ENCODE measurements around the gene MINDY4B. TPM values are rescaled to one million over a fixed set of nuclear protein-coding genes. Genes with fewer than 3 reads are reported as not detected.

MINDY4B gene
- total RNA-seq, 1 donor from 2014 or later, result not detected

DNA sequence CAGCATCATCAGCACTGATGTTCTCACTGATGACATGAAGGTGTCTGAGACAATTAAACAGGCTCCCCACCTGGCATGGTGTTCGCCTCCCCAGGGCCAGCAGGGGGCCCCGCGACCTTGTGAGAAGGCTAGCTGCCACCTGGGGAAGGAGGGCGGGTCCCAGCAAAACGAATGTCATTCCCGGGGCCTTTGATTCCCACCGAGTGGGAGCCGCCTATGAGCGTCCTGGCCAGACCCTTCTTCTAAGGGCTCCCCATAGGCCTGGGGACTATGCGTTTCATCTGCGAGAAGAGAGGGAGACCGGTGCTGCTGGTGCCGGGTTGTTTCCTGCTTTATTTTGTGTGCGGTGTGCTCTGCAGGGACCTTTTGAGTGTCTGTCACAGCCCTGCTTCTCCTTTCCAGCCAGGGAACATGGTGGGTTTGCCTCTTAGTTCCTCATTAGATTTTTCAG is 20.5 kb upstream of the MINDY4B start:
- no peaks in the 10 kb centered on the region for H3K4me1 Mint-ChIP-seq (ENCODE audit: low read depth, unreplicated experiment)
- H3K27me3 Mint-ChIP-seq (ENCODE audit: unreplicated experiment), result no peaks in the 10 kb centered on the region
- H3K27ac Mint-ChIP-seq (ENCODE audit: unreplicated experiment), result no peak overlapping the region
- H3K9me3 Mint-ChIP-seq (ENCODE audit: unreplicated experiment), result peaks cover 2% of the 10 kb centered on the region
- peak; percentile 65 for DNase-seq
- H3K4me3 Mint-ChIP-seq (ENCODE audit: unreplicated experiment), result no peak overlapping the region
- H3K36me3 Mint-ChIP-seq (ENCODE audit: unreplicated experiment), result no peaks in the 10 kb centered on the region
- TF ChIP-seq CTCF (IDR thresholded peaks at IDR 0.05; ENCODE audit: partially characterized antibody, unreplicated experiment), result peak; percentile 41

DNA sequence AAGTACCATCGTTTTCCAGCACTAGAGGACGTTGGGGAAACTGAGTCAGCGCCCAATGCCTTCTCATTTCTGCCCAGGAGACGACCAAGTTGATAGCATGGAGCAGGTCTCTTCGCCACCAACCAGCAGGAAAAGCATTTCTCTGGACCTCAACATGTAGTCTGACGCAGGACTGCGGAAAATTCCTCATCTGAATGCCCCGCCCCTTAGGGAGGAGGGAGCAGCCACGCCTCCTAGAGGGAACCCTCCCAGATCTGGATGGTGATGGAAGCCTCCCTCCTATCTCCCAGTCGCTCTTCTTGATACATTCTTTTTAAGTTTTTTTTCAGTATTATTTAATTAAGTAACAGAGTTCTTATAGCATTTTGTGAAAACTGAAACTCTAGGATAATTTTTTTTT is 17.4 kb upstream of the MINDY4B start:
- no peaks in the 10 kb centered on the region for H3K4me1 Mint-ChIP-seq (ENCODE audit: low read depth, unreplicated experiment)
- no peaks in the 10 kb centered on the region for H3K36me3 Mint-ChIP-seq (ENCODE audit: unreplicated experiment)
- H3K27me3 Mint-ChIP-seq (ENCODE audit: unreplicated experiment), result no peaks in the 10 kb centered on the region
- H3K4me3 Mint-ChIP-seq (ENCODE audit: unreplicated experiment), result no peak overlapping the region
- peak; percentile 31 for DNase-seq
- H3K27ac Mint-ChIP-seq (ENCODE audit: unreplicated experiment), result no peak overlapping the region
- TF ChIP-seq CTCF (IDR thresholded peaks at IDR 0.05; ENCODE audit: partially characterized antibody, unreplicated experiment), result no peak
- H3K9me3 Mint-ChIP-seq (ENCODE audit: unreplicated experiment), result no peaks in the 10 kb centered on the region

GRCh38 chr3:150921209-150921608 is 16.0 kb upstream of the MINDY4B start:
- no peaks in the 10 kb centered on the region for H3K36me3 Mint-ChIP-seq (ENCODE audit: unreplicated experiment)
- TF ChIP-seq CTCF (IDR thresholded peaks at IDR 0.05; ENCODE audit: partially characterized antibody, unreplicated experiment), result no peak
- no peak overlapping the region for H3K27ac Mint-ChIP-seq (ENCODE audit: unreplicated experiment)
- H3K9me3 Mint-ChIP-seq (ENCODE audit: unreplicated experiment), result no peaks in the 10 kb centered on the region
- no peaks in the 10 kb centered on the region for H3K27me3 Mint-ChIP-seq (ENCODE audit: unreplicated experiment)
- no peaks in the 10 kb centered on the region for H3K4me1 Mint-ChIP-seq (ENCODE audit: low read depth, unreplicated experiment)
- DNase-seq, result no peak
- H3K4me3 Mint-ChIP-seq (ENCODE audit: unreplicated experiment), result no peak overlapping the region

- Mint-ChIP-seq H3K27ac (ENCODE audit: unreplicated experiment) (no peak overlapping the region), H3K4me3 (ENCODE audit: unreplicated experiment) (no peak overlapping the region), H3K36me3 (ENCODE audit: unreplicated experiment) (no peaks in the 10 kb centered on the region), H3K4me1 (ENCODE audit: low read depth, unreplicated experiment) (no peaks in the 10 kb centered on the region), H3K9me3 (ENCODE audit: unreplicated experiment) (no peaks in the 10 kb centered on the region), H3K27me3 (ENCODE audit: unreplicated experiment) (no peaks in the 10 kb centered on the region)
- TF ChIP-seq CTCF (IDR thresholded peaks at IDR 0.05; ENCODE audit: partially characterized antibody, unreplicated experiment), result no peak
- DNase-seq, result no peak
These were observed 15.0 kb upstream of the MINDY4B start for GRCh38 chr3:150920236-150920635.

- no peaks in the 10 kb centered on the region for H3K36me3 Mint-ChIP-seq (ENCODE audit: unreplicated experiment)
- peaks cover 3% of the 10 kb centered on the region for H3K4me1 Mint-ChIP-seq (ENCODE audit: low read depth, unreplicated experiment)
- no peaks in the 10 kb centered on the region for H3K27me3 Mint-ChIP-seq (ENCODE audit: unreplicated experiment)
- TF ChIP-seq CTCF (IDR thresholded peaks at IDR 0.05; ENCODE audit: partially characterized antibody, unreplicated experiment), result no peak
- no peak for DNase-seq
- no peak overlapping the region for H3K27ac Mint-ChIP-seq (ENCODE audit: unreplicated experiment)
- no peaks in the 10 kb centered on the region for H3K9me3 Mint-ChIP-seq (ENCODE audit: unreplicated experiment)
- no peak overlapping the region for H3K4me3 Mint-ChIP-seq (ENCODE audit: unreplicated experiment)
These were observed 12.7 kb upstream of the MINDY4B start for GRCh38 chr3:150917951-150918350.
